Peyer's patch (tissue), 4 donors: Measurements from ENCODE around the gene PTPN3. TPM values are rescaled to one million over a fixed set of nuclear protein-coding genes. Genes with fewer than 3 reads are reported as not detected.

Experiments
- DNase-seq, 3 donors: peaks; one replicate each; pipeline ENCODE4 v3.0.0-alpha.2; 2017 to 2019
- H3K27ac ChIP-seq, 4 donors: fragments of 200-600 bp; sonication (generic); one replicate each; pipeline ENCODE4 v1.5.1; 2016 to 2019
- H3K27me3 ChIP-seq, 2 donors: fragments of 200-600 bp; sonication (generic); one replicate each; pipeline ENCODE4 v1.5.1; 2019
- H3K36me3 ChIP-seq, 3 donors: fragments of 200-600 bp; sonication (generic); one replicate each; pipeline ENCODE4 v1.5.1; 2016 to 2019
- H3K4me1 ChIP-seq, 4 donors: fragments of 200-600 bp; sonication (generic); one replicate each; pipeline ENCODE4 v1.5.1; 2016 to 2019
- H3K4me3 ChIP-seq, 4 donors: fragments of 200-600 bp; sonication (generic); 1 replicate in 3 of 4; 2 replicates in 1 of 4; pipeline ENCODE4 v1.5.1; 2016 to 2019; ENCODE audit warnings: mild to moderate bottlenecking in 1 of 4
- H3K9me3 ChIP-seq, 4 donors: fragments of 200-600 bp; sonication (generic); one replicate each; pipeline ENCODE4 v1.5.1; 2016 to 2019; ENCODE audit warnings: mild to moderate bottlenecking in 1 of 4
- CTCF ChIP-seq, 6 experiments: fragments of 450-650 bp in 4 of 6; fragments of 200-600 bp in 2 of 6; sonication (generic) in 1 of 6; IDR thresholded peaks; one replicate each; pipeline ENCODE4 v1.5.1; 2017 to 2019; ENCODE audit warnings: antibody characterized with exemption in 6 of 6, mild to moderate bottlenecking in 3 of 6, moderate library complexity in 1 of 6
- POLR2A ChIP-seq, 2 donors: fragments of 450-650 bp; IDR thresholded peaks; one replicate each; pipeline ENCODE4 v1.5.1; 2017; ENCODE audit warnings: antibody characterized with exemption in 2 of 2, mild to moderate bottlenecking in 2 of 2, moderate library complexity in 2 of 2
- total RNA-seq, 4 donors: library from RNA; depleted of rRNA; stranded (reverse); fragments of >200 nt; gene quantifications; one replicate each; pipeline ENCODE4 v1.1.0, GENCODE V29; 2016

Gene PTPN3
- total RNA-seq, 4 donors from 2014 or later: 17.3 to 53.6 (median 37.4) TPM

DNA sequence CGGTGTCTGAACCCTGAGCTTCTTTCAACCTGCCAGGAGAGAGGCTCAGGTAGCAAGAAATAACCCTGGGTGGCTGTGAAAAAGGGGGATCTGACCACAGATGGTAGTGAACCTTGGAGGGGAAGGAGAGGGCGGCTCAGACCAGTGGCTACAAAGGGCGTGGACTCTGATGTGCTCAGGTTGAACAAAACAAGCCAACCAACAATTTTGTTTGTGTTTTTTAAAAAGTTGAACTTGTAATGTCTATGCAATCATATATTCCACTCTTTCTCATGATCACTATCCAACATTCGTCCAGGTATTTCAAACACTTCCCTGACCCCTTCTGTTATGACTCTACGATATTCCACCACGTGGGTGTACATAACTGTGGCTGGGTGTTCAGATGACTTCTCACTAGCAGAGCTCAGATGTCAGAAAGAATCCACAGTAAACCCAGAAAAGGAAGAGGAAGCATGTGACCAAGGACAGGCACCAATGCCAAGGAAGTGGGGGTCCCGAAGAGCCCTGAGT lies 20.0 kb downstream of the PTPN3 start:
- DNase-seq: no peak
- Histone ChIP-seq H3K27ac (peak overlapping the region in 3 of 4 donors; percentile 76 to 89 (median 88)), H3K4me3 (peak overlapping the region in 2 of 4 donors; percentile 12 to 26), H3K36me3 (no peaks in the 10 kb centered on the region), H3K4me1 (peaks cover 0 to 35% (median 0%) of the 10 kb centered on the region in 4 donors), H3K27me3 (no peaks in the 10 kb centered on the region), H3K9me3 (no peaks in the 10 kb centered on the region)
- no peak for TF ChIP-seq POLR2A (IDR thresholded peaks at IDR 0.05)
- TF ChIP-seq CTCF (IDR thresholded peaks at IDR 0.05): no peak

DNA sequence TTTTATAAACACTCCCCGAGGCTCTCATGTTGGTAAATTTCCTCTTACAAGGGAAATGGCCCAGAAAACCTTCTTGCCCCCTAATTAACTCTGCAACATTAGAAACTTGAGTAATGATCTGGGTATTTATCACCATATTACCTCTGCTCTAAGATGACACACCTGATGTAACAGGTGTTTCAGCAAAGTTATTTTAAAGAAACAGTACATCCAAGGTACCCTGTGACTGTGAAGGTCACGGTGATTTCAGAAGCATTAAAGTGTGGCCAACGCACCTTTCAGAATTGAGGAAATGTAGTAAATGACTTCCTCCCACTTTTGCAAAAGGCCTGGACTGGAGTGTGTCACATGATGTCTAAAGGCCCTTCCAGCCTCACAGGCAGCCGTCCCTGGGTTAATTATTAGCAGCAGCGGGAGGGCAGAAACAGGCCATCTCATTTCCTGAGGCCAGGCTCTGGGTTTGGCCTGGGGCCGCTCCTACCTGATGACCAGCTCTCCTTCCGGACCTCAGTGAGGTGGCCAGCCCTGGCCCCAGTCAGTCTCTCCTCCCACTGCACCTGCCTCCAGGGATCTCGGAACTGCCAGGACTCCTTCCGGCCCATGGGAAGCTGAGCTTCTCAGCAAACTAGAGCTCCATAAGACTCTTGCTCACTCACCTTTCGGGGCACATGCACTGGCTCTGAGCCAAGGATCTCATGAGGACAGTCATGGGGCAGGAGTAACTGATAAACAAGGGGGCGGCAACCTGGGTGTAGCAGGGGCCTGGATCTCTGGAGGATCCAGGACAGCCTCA lies 20.7 kb downstream of the PTPN3 start:
- Histone ChIP-seq H3K9me3 (no peaks in the 10 kb centered on the region), H3K4me3 (peak overlapping the region in 2 of 4 donors; percentile 15 to 26), H3K4me1 (peaks cover 0 to 28% (median 0%) of the 10 kb centered on the region in 4 donors), H3K27me3 (no peaks in the 10 kb centered on the region), H3K27ac (peak overlapping the region in 3 of 4 donors; percentile 76 to 89 (median 88)), H3K36me3 (no peaks in the 10 kb centered on the region)
- peak; percentile 65 to 80 for TF ChIP-seq POLR2A (IDR thresholded peaks at IDR 0.05)
- peak in 1 of 6 experiments; percentile 6 for TF ChIP-seq CTCF (IDR thresholded peaks at IDR 0.05)
- peak in 2 of 3 donors; percentile 91 for DNase-seq

DNA sequence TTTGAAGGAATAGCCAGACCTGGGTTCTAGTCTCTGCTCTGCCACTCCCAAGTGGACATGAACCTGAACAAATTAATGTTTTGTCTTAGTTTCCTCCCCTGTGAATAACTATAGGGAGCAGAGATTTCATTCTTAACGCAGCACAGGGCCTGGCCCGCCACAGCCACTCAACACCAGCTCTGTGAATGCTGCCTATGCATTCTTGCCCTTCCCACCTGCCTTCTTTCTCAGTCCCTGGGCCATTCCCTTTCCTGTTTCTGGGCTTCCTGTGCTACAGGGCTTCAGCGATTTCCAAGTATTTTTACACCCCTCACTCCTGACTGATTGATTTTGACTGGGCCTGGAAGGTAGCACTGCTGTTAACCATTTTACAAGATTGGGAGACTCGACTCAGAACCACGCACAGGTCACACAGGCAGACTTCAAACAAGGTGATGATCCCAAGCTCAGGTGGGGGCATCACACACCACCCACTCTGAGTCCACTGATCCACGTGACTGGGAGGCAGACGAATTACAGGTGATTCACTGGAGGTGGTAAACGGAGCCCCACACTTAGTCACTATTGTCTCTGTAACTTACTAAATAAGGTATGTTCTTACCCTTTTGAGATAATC lies 21.4 kb downstream of the PTPN3 start:
- peaks cover 0 to 28% (median 0%) of the 10 kb centered on the region in 4 donors for H3K4me1 ChIP-seq
- H3K27ac ChIP-seq: peak overlapping the region in 3 of 4 donors; percentile 56 to 89 (median 88)
- H3K9me3 ChIP-seq: no peaks in the 10 kb centered on the region
- DNase-seq: peak in 2 of 3 donors; percentile 57 to 76
- H3K27me3 ChIP-seq: no peaks in the 10 kb centered on the region
- H3K36me3 ChIP-seq: no peaks in the 10 kb centered on the region
- TF ChIP-seq CTCF (IDR thresholded peaks at IDR 0.05): no peak
- TF ChIP-seq POLR2A (IDR thresholded peaks at IDR 0.05): no peak
- peak overlapping the region in 1 of 4 donors; percentile 15 for H3K4me3 ChIP-seq

GRCh38 chr9:109475526-109475925 lies 22.6 kb downstream of the PTPN3 start:
- DNase-seq: no peak
- Histone ChIP-seq H3K36me3 (no peaks in the 10 kb centered on the region), H3K27ac (peak overlapping the region in 1 of 4 donors; percentile 48), H3K27me3 (no peaks in the 10 kb centered on the region), H3K4me3 (no peak overlapping the region), H3K9me3 (no peaks in the 10 kb centered on the region), H3K4me1 (peaks cover 0 to 30% (median 0%) of the 10 kb centered on the region in 4 donors)
- TF ChIP-seq POLR2A (IDR thresholded peaks at IDR 0.05) (no peak), CTCF (IDR thresholded peaks at IDR 0.05) (no peak)

DNA sequence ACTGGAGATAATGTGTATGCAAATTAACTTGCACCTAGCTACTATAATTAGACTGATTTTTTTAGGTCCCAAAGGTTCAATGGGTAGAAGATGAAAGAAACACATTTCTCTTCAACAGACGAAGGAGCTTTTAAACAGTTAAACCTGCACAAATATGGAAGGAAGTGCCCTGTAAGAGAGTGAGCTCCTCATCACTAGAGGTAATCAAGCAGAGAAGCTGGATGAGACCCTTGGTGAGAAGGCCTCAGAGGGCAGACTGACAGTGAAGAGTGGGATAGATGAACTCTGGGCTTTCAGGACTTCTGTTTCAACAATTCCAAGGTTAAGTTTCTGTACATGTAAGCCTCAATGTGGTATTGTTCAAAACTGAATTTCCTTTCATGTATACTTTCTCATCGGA lies 23.2 kb downstream of the PTPN3 start:
- Histone ChIP-seq H3K9me3 (no peaks in the 10 kb centered on the region), H3K27me3 (no peaks in the 10 kb centered on the region), H3K27ac (peak overlapping the region in 1 of 4 donors; percentile 48), H3K4me3 (no peak overlapping the region), H3K36me3 (no peaks in the 10 kb centered on the region), H3K4me1 (peaks cover 0 to 36% (median 0%) of the 10 kb centered on the region in 4 donors)
- TF ChIP-seq CTCF (IDR thresholded peaks at IDR 0.05) (no peak), POLR2A (IDR thresholded peaks at IDR 0.05) (no peak)
- DNase-seq: no peak
